NOMO-1 (cell line): Measurements from ENCODE around the gene ZNF385B.

Experiments
- DNase-seq, 2 experiments: peaks; one replicate each; lab custom pipeline; 2025; ENCODE audit not compliant: unreplicated experiment in 2 of 2; lab: John Stamatoyannopoulos, UW

Gene ZNF385B

GRCh38 chr2:179751163-179751809 lies 110.1 kb downstream of the ZNF385B start:
- DNase-seq, result peak in 1 of 2 experiments; percentile 9

GRCh38 chr2:179749210-179749609 lies 112.2 kb downstream of the ZNF385B start:
- DNase-seq, result no peak

GRCh38 chr2:179746981-179747380 lies 114.4 kb downstream of the ZNF385B start:
- no peak for DNase-seq

GRCh38 chr2:179745635-179746256 lies 115.7 kb downstream of the ZNF385B start:
- no peak for DNase-seq

- no peak for DNase-seq
Measured at GRCh38 chr2:179744401-179744800, 117.0 kb downstream of the ZNF385B start.

- no peak for DNase-seq
Measured at GRCh38 chr2:179741317-179741716, 120.1 kb downstream of the ZNF385B start.

GRCh38 chr2:179729966-179730365 lies 131.4 kb downstream of the ZNF385B start:
- DNase-seq, result no peak

GRCh38 chr2:179726461-179727180 lies 134.8 kb downstream of the ZNF385B start:
- DNase-seq, result no peak

GRCh38 chr2:179724403-179724802 lies 137.0 kb downstream of the ZNF385B start:
- no peak for DNase-seq

GRCh38 chr2:179720173-179720772 lies 141.1 kb downstream of the ZNF385B start:
- no peak for DNase-seq

- no peak for DNase-seq
Measured at GRCh38 chr2:179715871-179716270, 145.5 kb downstream of the ZNF385B start.

- DNase-seq, result no peak
Measured at GRCh38 chr2:179715196-179715595, 146.2 kb downstream of the ZNF385B start.

- DNase-seq, result no peak
Measured at GRCh38 chr2:179712825-179713224, 148.6 kb downstream of the ZNF385B start.

- DNase-seq, result no peak
Measured at GRCh38 chr2:179711375-179711774, 150.0 kb downstream of the ZNF385B start.

- no peak for DNase-seq
Measured at GRCh38 chr2:179703702-179704101, 157.7 kb downstream of the ZNF385B start.

GRCh38 chr2:179702912-179703311 lies 158.5 kb downstream of the ZNF385B start:
- no peak for DNase-seq

- no peak for DNase-seq
Measured at GRCh38 chr2:179701524-179702110, 159.8 kb downstream of the ZNF385B start.

GRCh38 chr2:179695486-179695885 lies 165.9 kb downstream of the ZNF385B start:
- DNase-seq, result no peak

- no peak for DNase-seq
Measured at GRCh38 chr2:179694963-179695362, 166.4 kb downstream of the ZNF385B start.

GRCh38 chr2:179692610-179693009 lies 168.8 kb downstream of the ZNF385B start:
- no peak for DNase-seq

- no peak for DNase-seq
Measured at GRCh38 chr2:179692043-179692442, 169.4 kb downstream of the ZNF385B start.
